H9 (cell line): ENCODE data around the gene PBX1. TPM values are rescaled to one million over a fixed set of nuclear protein-coding genes. Genes with fewer than 3 reads are reported as not detected.

Experiments
- DNase-seq: peaks from one replicate; pipeline ENCODE4 v3.0.0-alpha.2; 2017
- H2AFZ ChIP-seq: one replicate; pipeline ENCODE4 v1.6.1; 2013; ENCODE audit warnings: mild to moderate bottlenecking, low read length, control low read depth, moderate library complexity
- H2AK5ac ChIP-seq: 2 replicates; pipeline ENCODE4 v1.6.1; 2013; ENCODE audit warnings: low read length, control low read depth, mixed read lengths; ENCODE audit not compliant: insufficient read length
- H2BK120ac ChIP-seq: one replicate; pipeline ENCODE4 v1.6.1; 2013; ENCODE audit warnings: low read depth, mild to moderate bottlenecking, low read length, control low read depth, inconsistent platforms; ENCODE audit not compliant: poor library complexity, severe bottlenecking
- H2BK12ac ChIP-seq: 2 replicates; pipeline ENCODE4 v1.6.1; 2013; ENCODE audit warnings: low read length, control low read depth, mixed read lengths, low read depth; ENCODE audit not compliant: insufficient read length
- H2BK15ac ChIP-seq: 2 replicates; pipeline ENCODE4 v1.6.1; 2013; ENCODE audit warnings: low read depth, low read length, control low read depth
- H2BK20ac ChIP-seq: one replicate; pipeline ENCODE4 v1.6.1; 2013; ENCODE audit warnings: low read depth, mild to moderate bottlenecking, low read length, control low read depth, inconsistent platforms; ENCODE audit not compliant: poor library complexity, severe bottlenecking
- H2BK5ac ChIP-seq: 2 replicates; pipeline ENCODE4 v1.6.1; 2013; ENCODE audit warnings: low read length, control low read depth, mixed read lengths; ENCODE audit not compliant: insufficient read length
- H3K14ac ChIP-seq: 2 replicates; pipeline ENCODE4 v1.6.1; 2013; ENCODE audit warnings: low read length, control low read depth; ENCODE audit not compliant: insufficient read depth
- H3K18ac ChIP-seq: 2 replicates; pipeline ENCODE4 v1.6.1; 2013; ENCODE audit warnings: low read depth, mild to moderate bottlenecking, mixed read lengths, low read length, control low read depth; ENCODE audit not compliant: insufficient read length
- H3K23ac ChIP-seq: 2 replicates; pipeline ENCODE4 v1.6.1; 2013; ENCODE audit warnings: low read length, control low read depth, mixed read lengths, low read depth; ENCODE audit not compliant: insufficient read length
- H3K23me2 ChIP-seq: 2 replicates; pipeline ENCODE4 v1.6.1; 2013; ENCODE audit warnings: low read depth, mild to moderate bottlenecking, mixed read lengths, low read length, control low read depth; ENCODE audit not compliant: insufficient read length, poor library complexity, severe bottlenecking
- H3K27ac ChIP-seq: 2 replicates; pipeline ENCODE4 v1.5.1; 2013; ENCODE audit warnings: low read length, control low read depth, mixed read lengths, low read depth; ENCODE audit not compliant: insufficient read length
- H3K27me3 ChIP-seq: 2 replicates; pipeline ENCODE4 v1.6.1; 2013; ENCODE audit warnings: low read length, control low read depth, inconsistent platforms; ENCODE audit not compliant: insufficient read depth
- H3K4ac ChIP-seq: 2 replicates; pipeline ENCODE4 v1.6.1; 2013; ENCODE audit warnings: low read depth, mild to moderate bottlenecking, control low read depth, inconsistent platforms, low read length, moderate library complexity
- H3K4me1 ChIP-seq: 2 replicates; pipeline ENCODE4 v1.6.1; 2013; ENCODE audit warnings: low read length, control low read depth, inconsistent platforms; ENCODE audit not compliant: insufficient read depth
- H3K4me2 ChIP-seq: 2 replicates; pipeline ENCODE4 v1.6.1; 2013; ENCODE audit warnings: low read length, control low read depth, mixed read lengths; ENCODE audit not compliant: insufficient read length, insufficient read depth
- H3K56ac ChIP-seq: 2 replicates; pipeline ENCODE4 v1.6.1; 2013; ENCODE audit warnings: low read depth, mild to moderate bottlenecking, mixed read lengths, low read length, control low read depth; ENCODE audit not compliant: insufficient read length
- H3K79me1 ChIP-seq: 2 replicates; pipeline ENCODE4 v1.6.1; 2013; ENCODE audit warnings: low read depth, mild to moderate bottlenecking, moderate library complexity, low read length, control low read depth, inconsistent platforms; ENCODE audit not compliant: insufficient read depth, poor library complexity, severe bottlenecking
- H3K79me2 ChIP-seq: 2 replicates; pipeline ENCODE4 v1.6.1; 2013; ENCODE audit warnings: low read length, control low read depth, inconsistent platforms; ENCODE audit not compliant: insufficient read depth
- H3K9ac ChIP-seq: 2 replicates; pipeline ENCODE4 v1.6.1; 2013; ENCODE audit warnings: low read length, control low read depth, mixed read lengths; ENCODE audit not compliant: insufficient read length; ENCODE audit errors: extremely low read depth
- H3K9me3 ChIP-seq: one replicate; pipeline ENCODE4 v1.6.1; 2013; ENCODE audit warnings: low read depth, low read length, inconsistent platforms; ENCODE audit not compliant: control insufficient read depth
- H3T11ph ChIP-seq: one replicate; pipeline ENCODE4 v1.6.1; 2013; ENCODE audit warnings: mild to moderate bottlenecking, low read length, control low read depth, inconsistent platforms
- H4K20me1 ChIP-seq: one replicate; pipeline ENCODE4 v1.6.1; 2013; ENCODE audit not compliant: control insufficient read depth, insufficient read length, insufficient read depth
- H4K5ac ChIP-seq: 2 replicates; pipeline ENCODE4 v1.6.1; 2013; ENCODE audit warnings: low read depth, mild to moderate bottlenecking, mixed read lengths, low read length, control low read depth; ENCODE audit not compliant: insufficient read length
- H4K8ac ChIP-seq: replicated peaks from 2 replicates; pipeline ENCODE4 v1.6.1; 2013; ENCODE audit warnings: low read length, control low read depth, mixed read lengths, low read depth; ENCODE audit not compliant: insufficient read length
- H4K91ac ChIP-seq: 2 replicates; pipeline ENCODE4 v1.6.1; 2013; ENCODE audit warnings: low read depth, mild to moderate bottlenecking, moderate library complexity, mixed read lengths, low read length, control low read depth; ENCODE audit not compliant: insufficient read length
- H3K27ac Mint-ChIP-seq, 3 experiments: 2 replicates in 2 of 3; 3 replicates in 1 of 3; pipeline ENCODE4 v1.8.0; 2020 to 2021; ENCODE audit warnings: mixed read lengths in 3 of 3, mild to moderate bottlenecking in 1 of 3, moderate library complexity in 1 of 3
- H3K27me3 Mint-ChIP-seq: 2 replicates; pipeline ENCODE4 v1.8.0; 2021; ENCODE audit warnings: low read depth, mild to moderate bottlenecking, moderate library complexity, mixed read lengths
- H3K36me3 Mint-ChIP-seq, 3 experiments: 2 replicates in 2 of 3; 3 replicates in 1 of 3; pipeline ENCODE4 v1.8.0; 2020 to 2021; ENCODE audit warnings: low read depth in 3 of 3, mixed read lengths in 3 of 3; ENCODE audit not compliant: insufficient read depth in 1 of 3
- H3K4me1 Mint-ChIP-seq, 2 experiments: 2 replicates each; pipeline ENCODE4 v1.8.0; 2020; ENCODE audit warnings: mixed read lengths in 2 of 2
- H3K4me3 Mint-ChIP-seq, 2 experiments: 2 replicates in 1 of 2; 3 replicates in 1 of 2; pipeline ENCODE4 v1.8.0; 2020 to 2021; ENCODE audit warnings: mild to moderate bottlenecking in 2 of 2, mixed read lengths in 2 of 2, moderate library complexity in 1 of 2
- H3K9me3 Mint-ChIP-seq, 2 experiments: 2 replicates in 1 of 2; 3 replicates in 1 of 2; pipeline ENCODE4 v1.8.0; 2020; ENCODE audit warnings: mild to moderate bottlenecking in 2 of 2, mixed read lengths in 2 of 2, moderate library complexity in 1 of 2
- WGBS: extraction: QIAGEN DNeasy Blood & Tissue Kit; methylation state at CpG from one replicate; pipeline ENCODE4 v1.1.7; 2013; ENCODE audit warnings: missing lambda C conversion rate, low lambda C conversion rate, mixed read lengths; ENCODE audit not compliant: insufficient read length; ENCODE audit errors: extremely low coverage; 5-methylcytosine and 5-hydroxymethylcytosine counted together
- total RNA-seq: library from RNA; stranded (reverse); gene quantifications from 2 replicates; pipeline ENCODE4 v1.2.1, GENCODE V29; 2021
- TF ChIP-seq, protein P1 (sequence below): fragments of 200-600 bp; sonication (generic); conservative IDR thresholded peaks from 3 replicates; pipeline ENCODE4 v1.8.0; 2021; ENCODE audit warnings: antibody characterized with exemption, mild to moderate bottlenecking

Gene PBX1
- total RNA-seq, 1 experiment from 2014 or later: 142 TPM

- H3K9me3 Mint-ChIP-seq: peaks cover 3 to 7% of the 10 kb centered on the region in 2 experiments; a peak in 2 of 5 replicates
- no peaks in the 10 kb centered on the region for H4K20me1 ChIP-seq
- H3K4me1 Mint-ChIP-seq: peaks cover 14 to 17% of the 10 kb centered on the region in 2 experiments
- H2BK15ac ChIP-seq: no peak overlapping the region
- H3K23ac ChIP-seq: no peak overlapping the region
- no peak overlapping the region for H3K4me3 Mint-ChIP-seq
- no peak overlapping the region for H2BK5ac ChIP-seq
- H3K9me3 ChIP-seq: no peaks in the 10 kb centered on the region
- no peaks in the 10 kb centered on the region for H3K79me2 ChIP-seq
- no peak overlapping the region for H3K9ac ChIP-seq
- H3K4ac ChIP-seq: no peak overlapping the region
- H3K27ac Mint-ChIP-seq: no peak overlapping the region; a peak in 1 of 7 replicates
- DNase-seq: no peak
- H4K91ac ChIP-seq: no peak overlapping the region
- no peak overlapping the region for H2BK20ac ChIP-seq
- H3K79me1 ChIP-seq: no peaks in the 10 kb centered on the region
- H3T11ph ChIP-seq: no peak overlapping the region
- no peaks in the 10 kb centered on the region for H3K23me2 ChIP-seq
- no CpG with 5 or more reads among the region's 5 CpGs for WGBS
- H3K27ac ChIP-seq: no peak overlapping the region
- H2BK120ac ChIP-seq: no peak overlapping the region
- no peak overlapping the region for H3K4me2 ChIP-seq
- H3K14ac ChIP-seq: no peak overlapping the region
- H3K4me1 ChIP-seq: 0 out of 2 replicates have a peak, but pooled peaks cover 4% of the 10 kb centered on the region
- 0 out of 7 replicates have a peak, but pooled peaks cover 0 to 4% (median 0%) of the 10 kb centered on the region in 3 experiments for H3K36me3 Mint-ChIP-seq
- no peak overlapping the region for H2BK12ac ChIP-seq
- no peak overlapping the region for H4K5ac ChIP-seq
- H3K27me3 Mint-ChIP-seq: peaks cover 26% of the 10 kb centered on the region
- no peak overlapping the region for H2AFZ ChIP-seq
- no peak overlapping the region for H2AK5ac ChIP-seq
- TF ChIP-seq, protein P1, sequence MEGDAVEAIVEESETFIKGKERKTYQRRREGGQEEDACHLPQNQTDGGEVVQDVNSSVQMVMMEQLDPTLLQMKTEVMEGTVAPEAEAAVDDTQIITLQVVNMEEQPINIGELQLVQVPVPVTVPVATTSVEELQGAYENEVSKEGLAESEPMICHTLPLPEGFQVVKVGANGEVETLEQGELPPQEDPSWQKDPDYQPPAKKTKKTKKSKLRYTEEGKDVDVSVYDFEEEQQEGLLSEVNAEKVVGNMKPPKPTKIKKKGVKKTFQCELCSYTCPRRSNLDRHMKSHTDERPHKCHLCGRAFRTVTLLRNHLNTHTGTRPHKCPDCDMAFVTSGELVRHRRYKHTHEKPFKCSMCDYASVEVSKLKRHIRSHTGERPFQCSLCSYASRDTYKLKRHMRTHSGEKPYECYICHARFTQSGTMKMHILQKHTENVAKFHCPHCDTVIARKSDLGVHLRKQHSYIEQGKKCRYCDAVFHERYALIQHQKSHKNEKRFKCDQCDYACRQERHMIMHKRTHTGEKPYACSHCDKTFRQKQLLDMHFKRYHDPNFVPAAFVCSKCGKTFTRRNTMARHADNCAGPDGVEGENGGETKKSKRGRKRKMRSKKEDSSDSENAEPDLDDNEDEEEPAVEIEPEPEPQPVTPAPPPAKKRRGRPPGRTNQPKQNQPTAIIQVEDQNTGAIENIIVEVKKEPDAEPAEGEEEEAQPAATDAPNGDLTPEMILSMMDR: no peak
- no peaks in the 10 kb centered on the region for H3K27me3 ChIP-seq
- H3K56ac ChIP-seq: no peak overlapping the region
- no peak overlapping the region for H3K18ac ChIP-seq
- H4K8ac ChIP-seq: no peak overlapping the region
Observed at GRCh38 chr1:164901031-164901430, 342.0 kb downstream of the PBX1 start.
